ENCODE data around the gene GLCCI1.

The GLCCI1 gene

GRCh38 chr7:7989133-7989532 lies 20.5 kb downstream of the GLCCI1 start:
- H3K9me3 ChIP-seq (ENCODE audit: insufficient read depth, low read length), result 0 out of 2 replicates have a peak, but pooled peaks cover 3% of the 10 kb centered on the region
- TF ChIP-seq CTCF (IDR thresholded peaks at IDR 0.05; ENCODE audit: insufficient read depth, low read length, poor library complexity, severe bottlenecking), result no peak
- no peak for TF ChIP-seq EZH2phosphoT487 (conservative IDR thresholded peaks at IDR 0.05; ENCODE audit: low read length)
- H3K79me2 ChIP-seq (ENCODE audit: insufficient read depth, low read length), result no peaks in the 10 kb centered on the region
- H4K20me1 ChIP-seq (ENCODE audit: low read depth, low read length), result peaks cover 4% of the 10 kb centered on the region; the same call in 1 of the 2 replicates
- no peak overlapping the region for H3K4me2 ChIP-seq (ENCODE audit: low read depth, low read length, poor library complexity, severe bottlenecking)
- no peaks in the 10 kb centered on the region for H3K27me3 ChIP-seq (ENCODE audit: low read length)
- H3K9me2 ChIP-seq (replicated peaks; ENCODE audit: insufficient read depth, low read length), result no peaks in the 10 kb centered on the region
- H3K9ac ChIP-seq (ENCODE audit: low read length), result no peak overlapping the region
- no peak overlapping the region for H3K4me3 ChIP-seq (ENCODE audit: insufficient read depth, low read length, poor library complexity, severe bottlenecking)
- no peak overlapping the region for H2AFZ ChIP-seq (ENCODE audit: low read depth, low read length, severe bottlenecking)
- no peaks in the 10 kb centered on the region for H3K36me3 ChIP-seq (ENCODE audit: low read length)
- H3K27ac ChIP-seq (ENCODE audit: low read depth, low read length), result no peak overlapping the region
- H3F3A ChIP-seq (ENCODE audit: insufficient read depth), result no peaks in the 10 kb centered on the region

- H3K36me3 ChIP-seq (ENCODE audit: low read length), result no peaks in the 10 kb centered on the region
- no peaks in the 10 kb centered on the region for H3K79me2 ChIP-seq (ENCODE audit: insufficient read depth, low read length)
- no peak overlapping the region for H3K27ac ChIP-seq (ENCODE audit: low read depth, low read length)
- H3K27me3 ChIP-seq (ENCODE audit: low read length), result no peaks in the 10 kb centered on the region
- H2AFZ ChIP-seq (ENCODE audit: low read depth, low read length, severe bottlenecking), result no peak overlapping the region
- TF ChIP-seq EZH2phosphoT487 (conservative IDR thresholded peaks at IDR 0.05; ENCODE audit: low read length) (no peak), CTCF (IDR thresholded peaks at IDR 0.05; ENCODE audit: insufficient read depth, low read length, poor library complexity, severe bottlenecking) (no peak)
- no peak overlapping the region for H3K9ac ChIP-seq (ENCODE audit: low read length)
- no peaks in the 10 kb centered on the region for H3K9me2 ChIP-seq (replicated peaks; ENCODE audit: insufficient read depth, low read length)
- H3K4me2 ChIP-seq (ENCODE audit: low read depth, low read length, poor library complexity, severe bottlenecking), result no peak overlapping the region
- 0 out of 2 replicates have a peak, but pooled peaks cover 3% of the 10 kb centered on the region for H3K9me3 ChIP-seq (ENCODE audit: insufficient read depth, low read length)
- H4K20me1 ChIP-seq (ENCODE audit: low read depth, low read length), result no peaks in the 10 kb centered on the region; the same call in 1 of the 2 replicates
- H3K4me3 ChIP-seq (ENCODE audit: insufficient read depth, low read length, poor library complexity, severe bottlenecking), result no peak overlapping the region
- no peaks in the 10 kb centered on the region for H3F3A ChIP-seq (ENCODE audit: insufficient read depth)
Observed at GRCh38 chr7:7989616-7990440, 21.2 kb downstream of the GLCCI1 start.

GRCh38 chr7:7990441-7990761 lies 21.8 kb downstream of the GLCCI1 start:
- Histone ChIP-seq H3F3A (ENCODE audit: insufficient read depth) (no peaks in the 10 kb centered on the region), H3K9ac (ENCODE audit: low read length) (no peak overlapping the region), H3K4me3 (ENCODE audit: insufficient read depth, low read length, poor library complexity, severe bottlenecking) (no peak overlapping the region), H3K4me2 (ENCODE audit: low read depth, low read length, poor library complexity, severe bottlenecking) (no peak overlapping the region), H3K27me3 (ENCODE audit: low read length) (no peaks in the 10 kb centered on the region), H3K79me2 (ENCODE audit: insufficient read depth, low read length) (no peaks in the 10 kb centered on the region), H3K9me2 (replicated peaks; ENCODE audit: insufficient read depth, low read length) (no peaks in the 10 kb centered on the region), H2AFZ (ENCODE audit: low read depth, low read length, severe bottlenecking) (no peak overlapping the region), H3K36me3 (ENCODE audit: low read length) (no peaks in the 10 kb centered on the region), H4K20me1 (ENCODE audit: low read depth, low read length) (no peaks in the 10 kb centered on the region), H3K27ac (ENCODE audit: low read depth, low read length) (no peak overlapping the region), H3K9me3 (ENCODE audit: insufficient read depth, low read length) (0 out of 2 replicates have a peak, but pooled peaks cover 3% of the 10 kb centered on the region)
- TF ChIP-seq EZH2phosphoT487 (conservative IDR thresholded peaks at IDR 0.05; ENCODE audit: low read length) (no peak), CTCF (IDR thresholded peaks at IDR 0.05; ENCODE audit: insufficient read depth, low read length, poor library complexity, severe bottlenecking) (no peak)
